ENCODE measurements around the gene WDR64.

DNA sequence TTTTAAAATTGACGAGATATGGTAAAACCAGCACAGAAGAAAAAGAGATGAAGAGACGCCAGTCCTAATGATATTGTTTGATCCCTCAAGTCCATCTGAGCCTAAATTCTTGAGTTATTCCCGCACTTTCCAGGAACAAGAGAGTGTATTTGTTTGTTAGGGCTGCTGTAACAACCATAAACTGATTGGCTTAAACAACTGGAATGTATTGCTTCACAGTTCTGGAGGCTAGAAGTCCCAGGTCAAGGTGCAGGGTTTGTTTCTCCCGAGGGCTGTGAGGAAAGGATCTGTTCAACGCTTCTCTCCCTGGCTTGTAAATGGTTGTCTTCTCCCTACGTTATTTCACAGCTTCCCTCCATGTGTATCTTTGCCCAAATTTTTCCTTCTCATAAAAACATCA lies 188.1 kb downstream of the WDR64 start:
- TF ChIP-seq, protein P1, sequence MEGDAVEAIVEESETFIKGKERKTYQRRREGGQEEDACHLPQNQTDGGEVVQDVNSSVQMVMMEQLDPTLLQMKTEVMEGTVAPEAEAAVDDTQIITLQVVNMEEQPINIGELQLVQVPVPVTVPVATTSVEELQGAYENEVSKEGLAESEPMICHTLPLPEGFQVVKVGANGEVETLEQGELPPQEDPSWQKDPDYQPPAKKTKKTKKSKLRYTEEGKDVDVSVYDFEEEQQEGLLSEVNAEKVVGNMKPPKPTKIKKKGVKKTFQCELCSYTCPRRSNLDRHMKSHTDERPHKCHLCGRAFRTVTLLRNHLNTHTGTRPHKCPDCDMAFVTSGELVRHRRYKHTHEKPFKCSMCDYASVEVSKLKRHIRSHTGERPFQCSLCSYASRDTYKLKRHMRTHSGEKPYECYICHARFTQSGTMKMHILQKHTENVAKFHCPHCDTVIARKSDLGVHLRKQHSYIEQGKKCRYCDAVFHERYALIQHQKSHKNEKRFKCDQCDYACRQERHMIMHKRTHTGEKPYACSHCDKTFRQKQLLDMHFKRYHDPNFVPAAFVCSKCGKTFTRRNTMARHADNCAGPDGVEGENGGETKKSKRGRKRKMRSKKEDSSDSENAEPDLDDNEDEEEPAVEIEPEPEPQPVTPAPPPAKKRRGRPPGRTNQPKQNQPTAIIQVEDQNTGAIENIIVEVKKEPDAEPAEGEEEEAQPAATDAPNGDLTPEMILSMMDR (conservative IDR thresholded peaks at IDR 0.05), result no peak
- no peak for TF ChIP-seq ZFX (IDR thresholded peaks at IDR 0.05)

All from C4-2B (cell line).